WTC11 (cell line): ENCODE results near the gene CTCFL. TPM values are rescaled to one million over a fixed set of nuclear protein-coding genes. Genes with fewer than 3 reads are reported as not detected.

Source experiments
- ATAC-seq: fragments of 200-7000 bp; cut with Tn5 transposase; 2 replicates; pipeline ENCODE4 v1.10.0; 2021; ENCODE audit warnings: mild to moderate bottlenecking, moderate library complexity
- CTCF ChIA-PET: fragments of 300-600 bp; sonication (Branson Sonifier 250); formaldehyde crosslinking; loops from one replicate; lab custom pipeline; 2021; ENCODE audit warnings: antibody characterized with exemption; lab: Charles Lee
- POLR2A ChIA-PET: fragments of 350-600 bp; sonication (Branson Sonifier 250); formaldehyde crosslinking; loops from one replicate; lab custom pipeline; 2021; ENCODE audit warnings: antibody characterized with exemption; lab: Charles Lee
- DNase-seq: peaks from one replicate; pipeline ENCODE4 v3.0.0; 2021; ENCODE audit warnings: low spot score
- H3K27ac Mint-ChIP-seq: 2 replicates; pipeline ENCODE4 v1.8.0; 2021; ENCODE audit warnings: mixed read lengths
- H3K27me3 Mint-ChIP-seq: 2 replicates; pipeline ENCODE4 v1.8.0; 2021; ENCODE audit warnings: low read depth, mild to moderate bottlenecking, moderate library complexity, mixed read lengths
- H3K36me3 Mint-ChIP-seq: 2 replicates; pipeline ENCODE4 v1.8.0; 2021; ENCODE audit warnings: mixed read lengths
- H3K4me1 Mint-ChIP-seq: 2 replicates; pipeline ENCODE4 v1.8.0; 2022; ENCODE audit warnings: mixed read lengths
- H3K4me3 Mint-ChIP-seq: 2 replicates; pipeline ENCODE4 v1.8.0; 2021; ENCODE audit warnings: mild to moderate bottlenecking, moderate library complexity, mixed read lengths
- H3K9me3 Mint-ChIP-seq: 2 replicates; pipeline ENCODE4 v1.8.0; 2021; ENCODE audit warnings: mixed read lengths
- ATF1 ChIP-seq: sonication (generic); formaldehyde crosslinking; IDR thresholded peaks from 2 replicates; pipeline ENCODE4 v1.8.1; 2023; ENCODE audit warnings: mild to moderate bottlenecking, moderate library complexity, missing genetic modification reagents
- ATF3 ChIP-seq: sonication (generic); formaldehyde crosslinking; conservative IDR thresholded peaks from 2 replicates; pipeline ENCODE4 v1.8.1; 2022; ENCODE audit warnings: mild to moderate bottlenecking, missing genetic modification reagents
- ATF6 ChIP-seq: sonication (generic); formaldehyde crosslinking; IDR thresholded peaks from 2 replicates; pipeline ENCODE4 v1.8.1; 2023; ENCODE audit warnings: mild to moderate bottlenecking, missing genetic modification reagents
- CDX4 ChIP-seq: fragments of 250-450 bp; sonication (Bioruptor Pico); IDR thresholded peaks from 2 replicates; pipeline ENCODE4 v1.9.0; 2021; ENCODE audit warnings: moderate library complexity, mild to moderate bottlenecking, inconsistent platforms, borderline replicate concordance
- ERG ChIP-seq: fragments of 250-450 bp; sonication (Bioruptor Pico); IDR thresholded peaks from 2 replicates; pipeline ENCODE4 v1.8.0; 2021; ENCODE audit warnings: mild to moderate bottlenecking
- IRF2 ChIP-seq: sonication (generic); formaldehyde crosslinking; IDR thresholded peaks from 2 replicates; pipeline ENCODE4 v1.8.0; 2022; ENCODE audit warnings: low read depth, missing genetic modification reagents, borderline replicate concordance
- KAT7 ChIP-seq: sonication (generic); formaldehyde crosslinking; IDR thresholded peaks from 2 replicates; pipeline ENCODE4 v1.8.1; 2023; ENCODE audit warnings: missing genetic modification reagents, mild to moderate bottlenecking, borderline replicate concordance
- MAX ChIP-seq: sonication (generic); formaldehyde crosslinking; IDR thresholded peaks from 2 replicates; pipeline ENCODE4 v1.8.0; 2022; ENCODE audit warnings: mild to moderate bottlenecking, missing genetic modification reagents
- NFE2L1 ChIP-seq: sonication (generic); formaldehyde crosslinking; IDR thresholded peaks from 2 replicates; pipeline ENCODE4 v1.8.1; 2023; ENCODE audit warnings: missing genetic modification reagents
- NFYB ChIP-seq: sonication (generic); formaldehyde crosslinking; conservative IDR thresholded peaks from 2 replicates; pipeline ENCODE4 v1.8.0; 2022; ENCODE audit warnings: low read depth, missing genetic modification reagents
- PRRX2 ChIP-seq: fragments of 250-450 bp; sonication (Bioruptor Pico); IDR thresholded peaks from 2 replicates; pipeline ENCODE4 v1.8.0; 2021; ENCODE audit warnings: mild to moderate bottlenecking
- RORB ChIP-seq: fragments of 250-450 bp; sonication (Bioruptor Pico); IDR thresholded peaks from 2 replicates; pipeline ENCODE4 v1.9.0; 2021; ENCODE audit warnings: mild to moderate bottlenecking
- SMAD4 ChIP-seq: sonication (generic); formaldehyde crosslinking; IDR thresholded peaks from 2 replicates; pipeline ENCODE4 v1.8.0; 2022; ENCODE audit warnings: mild to moderate bottlenecking, missing genetic modification reagents
- SOX15 ChIP-seq: fragments of 250-450 bp; sonication (Bioruptor Pico); IDR thresholded peaks from 2 replicates; pipeline ENCODE4 v1.9.0; 2021; ENCODE audit warnings: mild to moderate bottlenecking
- TEAD1 ChIP-seq: sonication (generic); formaldehyde crosslinking; IDR thresholded peaks from 2 replicates; pipeline ENCODE4 v1.8.0; 2022; ENCODE audit warnings: mild to moderate bottlenecking, missing genetic modification reagents
- ZNF121 ChIP-seq: sonication (generic); formaldehyde crosslinking; IDR thresholded peaks from 2 replicates; pipeline ENCODE4 v1.8.0; 2023; ENCODE audit warnings: missing genetic modification reagents
- ZNF396 ChIP-seq: fragments of 250-450 bp; sonication (Bioruptor Pico); IDR thresholded peaks from 2 replicates; pipeline ENCODE4 v1.8.0; 2021; ENCODE audit warnings: mild to moderate bottlenecking, moderate library complexity, borderline replicate concordance
- ZNF416 ChIP-seq: fragments of 250-450 bp; sonication (Bioruptor Pico); IDR thresholded peaks from 2 replicates; pipeline ENCODE4 v1.9.0; 2021; ENCODE audit warnings: mild to moderate bottlenecking, inconsistent platforms
- ZNF425 ChIP-seq: fragments of 250-450 bp; sonication (Bioruptor Pico); conservative IDR thresholded peaks from 2 replicates; pipeline ENCODE4 v1.9.0; 2021; ENCODE audit warnings: mild to moderate bottlenecking
- total RNA-seq: library from RNA; stranded (reverse); gene quantifications from 3 replicates; pipeline ENCODE4 v1.2.3, GENCODE V29; 2021

CTCFL gene
- total RNA-seq, 1 experiment from 2014 or later = 0.70 TPM

GRCh38 chr20:57471496-57472372, 53.2 kb downstream of the CTCFL start:
- CTCF ChIA-PET = interaction anchor here (0.8 to 2.3 kb wide), 3 partner anchors 27 to 112 kb away, joined by 3 to 9 read pairs (median 3); no protein-coding TSS in a partner anchor
- peaks cover 33% of the 10 kb centered on the region for H3K4me1 Mint-ChIP-seq
- TF ChIP-seq NFE2L1 (CRISPR knock-in tag) = no peak
- TF ChIP-seq TEAD1 (CRISPR knock-in tag) = no peak
- no peak for TF ChIP-seq ZNF396 (CRISPR knock-in tag)
- TF ChIP-seq IRF2 = no peak
- no peak for TF ChIP-seq SMAD4 (CRISPR knock-in tag)
- no peak for TF ChIP-seq MAX (CRISPR knock-in tag)
- no peak for TF ChIP-seq RORB
- no peak for TF ChIP-seq KAT7 (CRISPR knock-in tag)
- TF ChIP-seq ATF1 (CRISPR knock-in tag) = no peak
- TF ChIP-seq ZNF425 (CRISPR knock-in tag) = no peak
- TF ChIP-seq SOX15 (CRISPR knock-in tag) = no peak
- no peak for TF ChIP-seq ATF3 (CRISPR knock-in tag)
- TF ChIP-seq NFYB (CRISPR knock-in tag) = no peak
- TF ChIP-seq ATF6 (CRISPR knock-in tag) = no peak
- TF ChIP-seq PRRX2 = no peak
- TF ChIP-seq ZNF121 (CRISPR knock-in tag) = no peak
- no peak for TF ChIP-seq CDX4 (CRISPR knock-in tag)
- TF ChIP-seq, all 79 proteins: peak for 0

GRCh38 chr20:57470666-57471495, 54.1 kb downstream of the CTCFL start:
- H3K9me3 Mint-ChIP-seq = no peaks in the 10 kb centered on the region
- H3K27ac Mint-ChIP-seq = no peak overlapping the region
- ChIA-PET POLR2A (no interaction called here), CTCF (interaction anchor here (0.6 to 1.4 kb wide), 8 partner anchors 10 to 112 kb away, joined by 3 to 7 read pairs (median 4); partner anchors contain the start of gene RBM38)
- no peaks in the 10 kb centered on the region for H3K36me3 Mint-ChIP-seq
- no peak overlapping the region for H3K4me3 Mint-ChIP-seq
- DNase-seq (no peak), ATAC-seq (no peak; the same call in 1 of the 2 replicates)
- peaks cover 32% of the 10 kb centered on the region for H3K4me1 Mint-ChIP-seq
- TF ChIP-seq SMAD4 (CRISPR knock-in tag) (no peak), ZNF416 (CRISPR knock-in tag) (no peak), ERG (CRISPR knock-in tag) (no peak), NFE2L1 (CRISPR knock-in tag) (no peak)
- peaks cover 13% of the 10 kb centered on the region for H3K27me3 Mint-ChIP-seq

More at GRCh38 chr20:57471496-57472372, 53.2 kb downstream of the CTCFL start:
- Mint-ChIP-seq H3K27ac (no peak overlapping the region), H3K9me3 (no peaks in the 10 kb centered on the region), H3K4me3 (no peak overlapping the region), H3K27me3 (peaks cover 13% of the 10 kb centered on the region), H3K36me3 (no peaks in the 10 kb centered on the region)
- POLR2A ChIA-PET = no interaction called here
- ATAC-seq (no peak), DNase-seq (no peak)
